Coronary artery (tissue), 2 donors: ENCODE results near the gene KMT2E.

Source experiments
- DNase-seq: peaks from one replicate; pipeline ENCODE4 v3.0.0-alpha.2; 2017; ENCODE audit warnings: low spot score
- H3K27ac ChIP-seq, 2 donors: fragments of 200-600 bp; sonication (generic); one replicate each; pipeline ENCODE4 v1.5.1; 2016 to 2019
- H3K4me3 ChIP-seq: fragments of 200-600 bp; sonication (generic); 2 replicates; pipeline ENCODE4 v1.5.1; 2016; ENCODE audit warnings: mild to moderate bottlenecking, moderate library complexity
- CTCF ChIP-seq: fragments of 200-600 bp; sonication (generic); IDR thresholded peaks from one replicate; pipeline ENCODE4 v1.5.1; 2019; ENCODE audit warnings: antibody characterized with exemption

The KMT2E gene

GRCh38 chr7:105011141-105011830 is 2.7 kb upstream of the KMT2E start:
- no peak for TF ChIP-seq CTCF
- no peak for DNase-seq
- H3K27ac ChIP-seq, result peak overlapping the region; percentile 99 to 100

DNA sequence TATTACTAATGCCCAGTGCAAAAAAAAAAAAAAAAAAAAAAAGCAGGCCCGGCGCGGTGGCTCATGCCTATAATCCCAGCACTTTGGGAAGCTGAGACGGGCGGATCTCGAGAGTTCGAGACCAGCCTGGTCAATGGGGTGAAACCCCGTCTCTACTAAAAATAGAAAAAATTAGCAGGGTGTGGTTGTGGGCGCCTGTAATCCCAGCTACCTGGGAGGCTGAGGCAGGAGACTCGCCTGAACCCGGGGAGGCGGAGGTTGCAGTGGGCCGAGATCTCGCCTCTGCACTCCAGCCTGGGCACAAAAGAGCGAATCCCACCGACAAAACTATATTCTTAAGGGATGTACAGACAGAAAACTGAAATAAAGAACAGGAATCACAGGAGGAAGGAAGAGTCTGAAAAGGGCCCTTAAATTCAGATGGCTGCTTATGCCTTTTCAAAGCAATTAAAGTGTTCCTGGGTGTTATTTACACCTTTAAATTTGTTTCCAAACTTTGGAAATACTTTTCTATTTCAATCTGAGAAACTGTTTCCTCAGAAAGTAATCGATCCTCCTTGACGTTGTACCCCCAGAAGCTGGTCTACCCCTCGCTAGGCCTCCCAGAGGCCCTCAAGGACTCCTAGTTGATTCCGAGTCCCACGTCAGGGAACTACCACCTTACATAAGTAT is 2.0 kb upstream of the KMT2E start:
- no peak for DNase-seq
- TF ChIP-seq CTCF, result no peak
- H3K4me3 ChIP-seq, result peak overlapping the region; percentile 94
- H3K27ac ChIP-seq, result peak overlapping the region; percentile 99 to 100

More at GRCh38 chr7:105011141-105011830, 2.7 kb upstream of the KMT2E start:
- H3K4me3 ChIP-seq, result peak overlapping the region; percentile 94

- peak; percentile 100 for DNase-seq
- TF ChIP-seq CTCF, result no peak
- H3K27ac ChIP-seq, result peak overlapping the region; percentile 99 to 100
- peak overlapping the region; percentile 94 for H3K4me3 ChIP-seq
These were observed 1.3 kb upstream of the KMT2E start for GRCh38 chr7:105012503-105013220.

DNA sequence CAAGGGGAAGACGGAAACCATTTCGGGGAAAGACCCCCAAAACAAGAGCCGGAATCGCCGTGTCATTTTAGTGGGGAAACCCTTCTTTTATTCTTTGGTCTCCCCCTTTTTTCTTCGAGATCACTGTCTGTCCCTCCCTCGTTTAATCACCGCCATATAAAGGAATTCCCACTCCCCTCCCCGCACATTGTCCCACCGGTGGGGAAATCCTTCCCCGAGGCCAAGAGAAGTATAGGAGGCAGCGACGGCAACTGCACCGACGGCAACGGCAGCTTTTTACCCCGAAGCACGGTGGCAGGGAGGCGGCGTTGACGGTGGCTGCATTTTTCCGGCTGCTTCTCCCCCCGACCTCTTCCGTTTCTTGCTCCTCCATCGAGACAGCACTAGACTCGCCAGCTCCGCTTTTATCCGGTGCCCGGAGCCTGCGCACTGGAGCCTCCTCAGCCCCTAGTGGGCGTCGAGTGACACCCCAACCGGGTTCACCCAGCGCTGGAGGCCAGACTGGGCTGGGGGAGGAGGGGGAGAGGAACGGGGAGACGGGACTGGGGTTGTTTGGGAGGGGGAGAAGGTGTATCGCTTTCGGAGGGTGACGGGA is 687 bp upstream of the KMT2E start:
- no peak for TF ChIP-seq CTCF
- Histone ChIP-seq H3K27ac (peak overlapping the region; percentile 99 to 100), H3K4me3 (peak overlapping the region; percentile 94)
- peak; percentile 97 for DNase-seq

DNA sequence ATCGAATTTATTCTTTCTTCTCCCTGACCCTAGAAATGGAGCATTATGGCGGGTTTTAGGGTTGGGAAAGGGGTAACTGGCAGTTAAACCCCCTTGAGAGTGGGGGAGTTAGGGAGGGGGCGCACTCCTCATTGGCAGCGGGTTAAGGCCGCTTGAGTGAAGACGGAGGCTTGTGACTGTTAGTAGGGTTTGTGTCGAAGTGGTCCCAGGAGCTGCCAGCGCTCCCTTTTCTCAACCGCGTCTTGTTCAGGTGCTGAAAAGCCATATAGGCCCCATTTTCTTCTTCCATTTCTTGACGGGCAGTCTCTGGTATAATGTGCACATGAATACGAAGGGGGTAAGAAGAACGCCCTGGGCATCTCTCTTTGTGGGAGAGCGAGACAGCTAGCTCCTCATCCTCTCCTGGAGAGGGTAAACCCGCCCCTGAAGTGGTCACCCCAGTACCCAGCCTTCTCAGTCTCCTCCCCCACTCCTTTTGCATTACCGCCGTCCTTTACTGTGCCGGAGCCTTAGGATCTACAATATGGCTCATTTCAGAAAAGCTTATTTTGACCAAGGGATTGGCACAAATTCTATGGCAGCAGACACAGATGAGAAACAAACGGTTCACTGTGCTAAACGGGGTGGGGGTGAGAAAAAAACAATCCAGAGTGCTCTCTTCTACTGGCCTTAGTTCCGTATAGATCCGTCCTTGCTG is 836 bp downstream of the KMT2E start:
- H3K27ac ChIP-seq, result peak overlapping the region; percentile 99 to 100
- H3K4me3 ChIP-seq, result peak overlapping the region; percentile 94
- DNase-seq, result peak; percentile 79
- no peak for TF ChIP-seq CTCF

- H3K4me3 ChIP-seq, result peak overlapping the region; percentile 94
- no peak for TF ChIP-seq CTCF
- DNase-seq, result no peak
- H3K27ac ChIP-seq, result peak overlapping the region; percentile 99 to 100
These were observed 1.5 kb downstream of the KMT2E start for GRCh38 chr7:105015390-105015965.
